Measurements from ENCODE around the gene RGS14. TPM values are rescaled to one million over a fixed set of nuclear protein-coding genes. Genes with fewer than 3 reads are reported as not detected.

Gene RGS14
- polyA plus RNA-seq, 1 experiment = 2.6 TPM

DNA sequence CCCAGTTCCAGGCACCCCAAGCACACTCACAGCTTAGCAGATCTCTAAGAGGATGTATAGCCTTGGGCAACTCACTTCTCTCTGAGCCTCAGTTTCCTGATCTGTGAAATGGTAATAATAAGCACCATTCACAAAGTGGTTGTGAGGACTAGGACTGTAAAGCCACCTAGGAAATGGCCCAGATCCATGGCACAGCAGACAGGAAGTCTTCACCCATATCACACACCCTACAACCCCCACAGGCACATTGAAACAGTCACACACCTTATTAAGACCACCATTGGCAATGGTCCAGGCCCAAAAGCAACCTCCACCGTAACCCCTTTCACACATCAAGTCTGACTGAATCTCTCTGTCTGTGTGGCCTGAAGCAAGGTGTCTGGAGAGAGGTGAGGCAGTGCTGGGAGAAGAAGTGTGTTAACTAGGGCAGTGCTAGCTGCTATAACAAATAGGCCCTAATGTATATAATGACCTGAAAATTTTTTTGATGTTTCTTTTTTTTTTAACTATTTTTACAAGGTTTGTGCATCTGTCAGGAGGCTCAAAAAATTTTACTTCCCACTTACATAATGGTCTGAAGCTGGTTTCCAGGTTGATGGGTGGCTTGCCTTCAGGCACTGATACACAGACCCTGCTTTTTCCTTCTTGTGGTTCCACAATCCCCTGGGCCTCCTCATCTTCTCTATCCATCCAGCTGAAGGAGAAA lies 2.4 kb upstream of the RGS14 start:
- Histone ChIP-seq H3K27ac (ENCODE audit: low read depth, low read length) (no peak overlapping the region), H3K9me3 (ENCODE audit: control insufficient read depth, insufficient read depth, low read length) (no peaks in the 10 kb centered on the region; the same call in 1 of the 2 replicates), H3K4me3 (ENCODE audit: low read depth, low read length) (no peak overlapping the region), H3K27me3 (ENCODE audit: control insufficient read depth, insufficient read depth, low read length) (peaks cover 9% of the 10 kb centered on the region)
- ChIA-PET CTCF (interaction anchor here (0.9 to 1.9 kb wide), 3 partner anchors 12 to 243 kb away, joined by 3 to 4 read pairs (median 3); no protein-coding TSS in a partner anchor), POLR2A (no interaction called here)
- no peak for DNase-seq (ENCODE audit: low read depth, low spot score)
- TF ChIP-seq, protein P1, sequence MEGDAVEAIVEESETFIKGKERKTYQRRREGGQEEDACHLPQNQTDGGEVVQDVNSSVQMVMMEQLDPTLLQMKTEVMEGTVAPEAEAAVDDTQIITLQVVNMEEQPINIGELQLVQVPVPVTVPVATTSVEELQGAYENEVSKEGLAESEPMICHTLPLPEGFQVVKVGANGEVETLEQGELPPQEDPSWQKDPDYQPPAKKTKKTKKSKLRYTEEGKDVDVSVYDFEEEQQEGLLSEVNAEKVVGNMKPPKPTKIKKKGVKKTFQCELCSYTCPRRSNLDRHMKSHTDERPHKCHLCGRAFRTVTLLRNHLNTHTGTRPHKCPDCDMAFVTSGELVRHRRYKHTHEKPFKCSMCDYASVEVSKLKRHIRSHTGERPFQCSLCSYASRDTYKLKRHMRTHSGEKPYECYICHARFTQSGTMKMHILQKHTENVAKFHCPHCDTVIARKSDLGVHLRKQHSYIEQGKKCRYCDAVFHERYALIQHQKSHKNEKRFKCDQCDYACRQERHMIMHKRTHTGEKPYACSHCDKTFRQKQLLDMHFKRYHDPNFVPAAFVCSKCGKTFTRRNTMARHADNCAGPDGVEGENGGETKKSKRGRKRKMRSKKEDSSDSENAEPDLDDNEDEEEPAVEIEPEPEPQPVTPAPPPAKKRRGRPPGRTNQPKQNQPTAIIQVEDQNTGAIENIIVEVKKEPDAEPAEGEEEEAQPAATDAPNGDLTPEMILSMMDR (IDR thresholded peaks at IDR 0.05; ENCODE audit: low read depth, low read length) = no peak

DNA sequence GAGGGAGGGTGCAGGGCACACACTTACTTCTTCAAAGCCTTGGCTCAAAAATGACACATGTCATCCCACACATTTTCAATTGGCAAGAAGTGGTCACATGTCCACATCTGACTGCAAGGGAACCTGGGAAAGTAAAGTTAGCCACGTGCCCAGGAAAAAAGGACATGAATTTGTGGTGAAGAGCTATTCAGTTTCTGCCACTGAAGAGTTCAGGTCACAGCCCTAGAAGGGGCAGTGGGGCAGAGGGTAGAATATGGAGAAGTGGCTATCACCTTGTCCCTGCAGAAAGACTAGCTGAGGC lies 1.9 kb upstream of the RGS14 start:
- POLR2A ChIA-PET = no interaction called here
- CTCF ChIA-PET = interaction anchor here (0.9 kb wide), 1 partner anchor 244 kb away, joined by 3 read pairs; no protein-coding TSS in a partner anchor
- DNase-seq (ENCODE audit: low read depth, low spot score) = no peak
- Histone ChIP-seq H3K4me3 (ENCODE audit: low read depth, low read length) (no peak overlapping the region), H3K9me3 (ENCODE audit: control insufficient read depth, insufficient read depth, low read length) (no peaks in the 10 kb centered on the region; the same call in 1 of the 2 replicates), H3K27ac (ENCODE audit: low read depth, low read length) (no peak overlapping the region), H3K27me3 (ENCODE audit: control insufficient read depth, insufficient read depth, low read length) (peaks cover 10% of the 10 kb centered on the region)
- TF ChIP-seq, protein P1 (IDR thresholded peaks at IDR 0.05; ENCODE audit: low read depth, low read length) = no peak

DNA sequence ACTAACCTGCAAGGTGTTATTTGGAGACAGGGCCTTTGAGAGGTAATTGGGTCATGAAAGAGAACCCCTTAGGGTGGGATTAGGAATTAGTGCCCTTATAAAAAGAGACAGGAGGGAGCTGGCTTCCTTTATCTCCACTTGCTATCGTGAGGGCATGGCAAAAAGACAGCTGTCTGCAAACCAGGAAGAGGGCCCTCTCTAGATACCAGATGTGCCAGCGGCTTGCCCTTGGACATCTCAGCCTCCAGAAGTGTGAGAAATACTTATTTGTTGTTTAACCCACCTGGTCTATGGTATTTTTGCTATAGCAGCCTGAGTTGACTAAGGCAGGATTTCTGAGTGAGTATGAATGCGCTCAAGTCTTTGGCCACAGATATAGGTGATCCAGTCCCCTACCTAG lies 978 bp upstream of the RGS14 start:
- Histone ChIP-seq H3K27ac (ENCODE audit: low read depth, low read length) (no peak overlapping the region), H3K27me3 (ENCODE audit: control insufficient read depth, insufficient read depth, low read length) (peaks cover 15% of the 10 kb centered on the region), H3K4me3 (ENCODE audit: low read depth, low read length) (no peak overlapping the region), H3K9me3 (ENCODE audit: control insufficient read depth, insufficient read depth, low read length) (no peaks in the 10 kb centered on the region; the same call in 1 of the 2 replicates)
- POLR2A ChIA-PET = interaction anchor here (0.7 kb wide), 1 partner anchor 38 kb away, joined by 6 read pairs; no protein-coding TSS in a partner anchor
- no peak for DNase-seq (ENCODE audit: low read depth, low spot score)
- CTCF ChIA-PET = interaction anchor here (0.6 to 1.0 kb wide), 3 partner anchors 14 to 141 kb away, joined by 4 to 5 read pairs (median 4); partner anchors contain the start of gene PDLIM7
- TF ChIP-seq, protein P1 (IDR thresholded peaks at IDR 0.05; ENCODE audit: low read depth, low read length) = no peak

DNA sequence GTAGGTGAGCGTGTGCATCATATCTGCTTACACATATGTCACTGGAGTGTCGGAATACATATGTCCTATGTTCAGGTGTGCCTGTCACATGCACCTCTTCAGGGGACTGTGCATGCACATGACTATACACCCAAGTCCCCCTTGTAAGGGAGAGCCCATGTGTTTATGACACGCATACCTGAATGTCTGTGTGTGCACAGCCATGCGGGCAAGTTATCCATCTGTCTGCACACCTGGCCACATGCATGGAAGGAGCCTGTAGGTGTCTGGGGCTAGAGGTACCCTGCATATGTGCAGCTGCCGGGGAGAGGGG lies 622 bp upstream of the RGS14 start:
- no peak for DNase-seq (ENCODE audit: low read depth, low spot score)
- TF ChIP-seq, protein P1 (IDR thresholded peaks at IDR 0.05; ENCODE audit: low read depth, low read length) = no peak
- peaks cover 15% of the 10 kb centered on the region for H3K27me3 ChIP-seq (ENCODE audit: control insufficient read depth, insufficient read depth, low read length)
- POLR2A ChIA-PET = no interaction called here
- no peaks in the 10 kb centered on the region; the same call in 1 of the 2 replicates for H3K9me3 ChIP-seq (ENCODE audit: control insufficient read depth, insufficient read depth, low read length)
- H3K27ac ChIP-seq (ENCODE audit: low read depth, low read length) = no peak overlapping the region
- CTCF ChIA-PET = interaction anchor here (1.0 kb wide), 2 partner anchors 14 to 47 kb away, joined by 4 to 5 read pairs; no protein-coding TSS in a partner anchor
- H3K4me3 ChIP-seq (ENCODE audit: low read depth, low read length) = no peak overlapping the region

DNA sequence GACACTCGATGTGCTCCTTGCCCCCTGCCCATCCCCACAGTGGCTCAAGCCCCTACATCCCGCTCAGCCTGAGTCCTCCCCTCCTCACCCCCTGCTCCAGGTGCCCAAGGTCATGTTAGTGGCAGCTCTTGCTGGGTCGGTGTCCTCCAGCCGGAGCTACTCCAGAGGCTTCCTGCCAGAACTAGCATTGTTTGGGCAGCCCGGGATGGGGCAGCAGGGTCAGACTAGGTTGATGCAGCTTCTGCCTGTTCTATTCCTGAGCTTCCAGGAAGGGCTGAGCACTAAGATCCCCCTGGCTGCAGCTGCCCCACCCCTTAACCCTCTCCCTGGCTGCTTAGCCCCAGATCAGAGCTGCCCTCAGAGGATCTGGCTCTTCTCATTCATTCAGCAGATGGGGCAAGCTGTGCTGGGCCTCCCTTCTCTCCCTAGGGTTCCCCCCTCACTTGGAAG lies 671 bp downstream of the RGS14 start:
- Histone ChIP-seq H3K27me3 (ENCODE audit: control insufficient read depth, insufficient read depth, low read length) (peaks cover 15% of the 10 kb centered on the region), H3K27ac (ENCODE audit: low read depth, low read length) (no peak overlapping the region), H3K4me3 (ENCODE audit: low read depth, low read length) (no peak overlapping the region), H3K9me3 (ENCODE audit: control insufficient read depth, insufficient read depth, low read length) (no peaks in the 10 kb centered on the region; the same call in 1 of the 2 replicates)
- DNase-seq (ENCODE audit: low read depth, low spot score) = no peak
- TF ChIP-seq, protein P1 (IDR thresholded peaks at IDR 0.05; ENCODE audit: low read depth, low read length) = no peak
- CTCF ChIA-PET = interaction anchor here (1.1 kb wide), 1 partner anchor 11 kb away, joined by 3 read pairs; no protein-coding TSS in a partner anchor
- POLR2A ChIA-PET = interaction anchor here (1.0 kb wide), 1 partner anchor 21 kb away, joined by 3 read pairs; no protein-coding TSS in a partner anchor
